Esophagus muscularis mucosa (tissue), 4 donors: Measurements from ENCODE around the gene TRIM71. TPM values are rescaled to one million over a fixed set of nuclear protein-coding genes. Genes with fewer than 3 reads are reported as not detected.

Source experiments
- DNase-seq: peaks from one replicate; pipeline ENCODE4 v3.0.0-alpha.2; 2017; ENCODE audit errors: extremely low spot score
- H3K27ac ChIP-seq, 4 donors: fragments of 200-600 bp; sonication (generic); replicated peaks in 1 of 4; 1 replicate in 3 of 4; 2 replicates in 1 of 4; pipeline ENCODE4 v1.5.1; 2016 to 2019; ENCODE audit warnings: mild to moderate bottlenecking in 1 of 4
- H3K27me3 ChIP-seq, 4 donors: fragments of 200-600 bp; sonication (generic); one replicate each; pipeline versions ENCODE4 v1.5.1 to v1.6.0; 2016 to 2019
- H3K36me3 ChIP-seq, 4 donors: fragments of 200-600 bp; sonication (generic); one replicate each; pipeline ENCODE4 v1.5.1; 2016 to 2019
- H3K4me1 ChIP-seq, 4 donors: fragments of 200-600 bp; sonication (generic); one replicate each; pipeline ENCODE4 v1.5.1; 2016 to 2019
- H3K4me3 ChIP-seq, 4 donors: fragments of 200-600 bp; sonication (generic); 1 replicate in 2 of 4; 2 replicates in 2 of 4; pipeline ENCODE4 v1.5.1; 2016 to 2019; ENCODE audit warnings: mild to moderate bottlenecking in 4 of 4, moderate library complexity in 1 of 4
- H3K9me3 ChIP-seq, 4 donors: fragments of 200-600 bp; sonication (generic); 1 replicate in 3 of 4; 2 replicates in 1 of 4; pipeline ENCODE4 v1.5.1; 2016 to 2019
- EP300 ChIP-seq: sonication (generic); formaldehyde crosslinking; IDR thresholded peaks from one replicate; pipeline ENCODE4 v1.6.1; 2017; ENCODE audit warnings: antibody characterized with exemption
- POLR2A ChIP-seq: fragments of 450-650 bp; IDR thresholded peaks from one replicate; pipeline ENCODE4 v1.6.1; 2017; ENCODE audit warnings: antibody characterized with exemption, moderate library complexity, mild to moderate bottlenecking, low read depth
- POLR2AphosphoS5 ChIP-seq, 2 donors: sonication (generic); formaldehyde crosslinking; IDR thresholded peaks; one replicate each; pipeline ENCODE4 v1.6.1; 2017; ENCODE audit warnings: antibody characterized with exemption in 2 of 2
- WGBS: methylation state at CpG from one replicate; pipeline ENCODE4 v1.1.5; 2018; 5-methylcytosine and 5-hydroxymethylcytosine counted together
- intact Hi-C: fragments of 100-400 bp; cut with DNase I; formaldehyde crosslinking; loops from one replicate; pipeline ENCODE4 v1.15.1; 2023
- total RNA-seq, 4 donors: library from RNA; depleted of rRNA; stranded (reverse); fragments of >200 nt; gene quantifications; one replicate each; pipeline versions ENCODE4 v1.1.0 to v1.2.1, GENCODE V29; 2016
- TF ChIP-seq, protein P1 (sequence below), 3 experiments: fragments of 200-600 bp in 2 of 3; fragments of 450-650 bp in 1 of 3; sonication (generic) in 2 of 3; IDR thresholded peaks; one replicate each; pipeline ENCODE4 v1.5.1; 2017 to 2019; ENCODE audit warnings: antibody characterized with exemption in 3 of 3, mild to moderate bottlenecking in 2 of 3, moderate library complexity in 1 of 3

TRIM71 gene
- total RNA-seq, 4 donors from 2014 or later, result not detected

GRCh38 chr3:32861681-32862080 is 43.9 kb downstream of the TRIM71 start:
- Histone ChIP-seq H3K4me1 (peaks cover 0 to 4% (median 0%) of the 10 kb centered on the region in 4 donors), H3K4me3 (no peak overlapping the region), H3K36me3 (no peaks in the 10 kb centered on the region), H3K27me3 (no peaks in the 10 kb centered on the region), H3K9me3 (no peaks in the 10 kb centered on the region), H3K27ac (no peak overlapping the region)
- DNase-seq, result no peak
- intact Hi-C loops, result no loop called here
- WGBS, result 82% methylated on average over 5 of the region's 5 CpGs
- TF ChIP-seq POLR2A (no peak), EP300 (no peak), POLR2AphosphoS5 (IDR thresholded peaks at IDR 0.05) (no peak)
- TF ChIP-seq, protein P1, sequence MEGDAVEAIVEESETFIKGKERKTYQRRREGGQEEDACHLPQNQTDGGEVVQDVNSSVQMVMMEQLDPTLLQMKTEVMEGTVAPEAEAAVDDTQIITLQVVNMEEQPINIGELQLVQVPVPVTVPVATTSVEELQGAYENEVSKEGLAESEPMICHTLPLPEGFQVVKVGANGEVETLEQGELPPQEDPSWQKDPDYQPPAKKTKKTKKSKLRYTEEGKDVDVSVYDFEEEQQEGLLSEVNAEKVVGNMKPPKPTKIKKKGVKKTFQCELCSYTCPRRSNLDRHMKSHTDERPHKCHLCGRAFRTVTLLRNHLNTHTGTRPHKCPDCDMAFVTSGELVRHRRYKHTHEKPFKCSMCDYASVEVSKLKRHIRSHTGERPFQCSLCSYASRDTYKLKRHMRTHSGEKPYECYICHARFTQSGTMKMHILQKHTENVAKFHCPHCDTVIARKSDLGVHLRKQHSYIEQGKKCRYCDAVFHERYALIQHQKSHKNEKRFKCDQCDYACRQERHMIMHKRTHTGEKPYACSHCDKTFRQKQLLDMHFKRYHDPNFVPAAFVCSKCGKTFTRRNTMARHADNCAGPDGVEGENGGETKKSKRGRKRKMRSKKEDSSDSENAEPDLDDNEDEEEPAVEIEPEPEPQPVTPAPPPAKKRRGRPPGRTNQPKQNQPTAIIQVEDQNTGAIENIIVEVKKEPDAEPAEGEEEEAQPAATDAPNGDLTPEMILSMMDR (IDR thresholded peaks at IDR 0.05), result no peak

DNA sequence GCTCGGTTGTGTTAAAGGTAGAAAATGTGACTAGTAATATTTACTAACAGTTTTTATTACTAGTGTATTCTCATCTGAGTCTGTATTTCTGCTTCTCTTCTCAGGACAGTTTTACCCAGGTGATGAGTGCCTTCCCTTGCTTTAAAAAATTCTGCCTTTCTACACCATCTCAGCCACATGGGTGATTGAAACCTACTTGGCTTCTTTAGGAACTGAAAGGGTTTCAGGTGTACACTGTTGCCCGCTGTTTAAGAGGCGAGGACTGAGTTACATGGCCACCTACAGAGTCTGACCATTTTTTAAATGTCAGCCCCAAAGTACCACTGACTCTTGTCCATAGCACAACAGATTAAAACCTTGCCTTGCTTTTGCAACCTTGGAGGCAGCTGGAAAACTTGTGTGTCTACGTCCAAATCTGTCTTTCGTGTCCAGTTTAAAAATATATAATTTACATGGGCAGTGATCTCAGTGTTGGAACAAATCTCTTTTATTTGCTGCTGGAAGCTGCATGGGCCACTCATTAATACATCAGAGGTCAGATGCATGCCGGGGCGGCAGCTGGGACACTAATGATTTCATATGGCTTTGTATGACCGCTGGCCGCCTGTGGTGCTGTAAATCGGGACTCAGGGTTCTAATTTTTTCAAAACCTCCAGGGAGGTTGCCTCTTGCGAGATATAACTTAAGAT is 44.6 kb downstream of the TRIM71 start:
- WGBS, result 78% methylated on average over 11 of the region's 11 CpGs
- Histone ChIP-seq H3K36me3 (no peaks in the 10 kb centered on the region), H3K9me3 (no peaks in the 10 kb centered on the region), H3K27ac (no peak overlapping the region), H3K4me1 (peaks cover 0 to 4% (median 0%) of the 10 kb centered on the region in 4 donors), H3K27me3 (no peaks in the 10 kb centered on the region), H3K4me3 (no peak overlapping the region)
- TF ChIP-seq POLR2A (no peak), POLR2AphosphoS5 (IDR thresholded peaks at IDR 0.05) (no peak), EP300 (no peak)
- TF ChIP-seq, protein P1 (IDR thresholded peaks at IDR 0.05), result no peak
- DNase-seq, result no peak
- intact Hi-C loops, result no loop called here

- H3K36me3 ChIP-seq, result no peaks in the 10 kb centered on the region
- no peak for DNase-seq
- WGBS, result 93% methylated on average over 5 of the region's 5 CpGs
- no peak overlapping the region for H3K27ac ChIP-seq
- TF ChIP-seq, protein P1 (IDR thresholded peaks at IDR 0.05), result no peak
- TF ChIP-seq POLR2A (no peak), EP300 (no peak), POLR2AphosphoS5 (IDR thresholded peaks at IDR 0.05) (no peak)
- no peaks in the 10 kb centered on the region for H3K9me3 ChIP-seq
- H3K27me3 ChIP-seq, result no peaks in the 10 kb centered on the region
- H3K4me3 ChIP-seq, result no peak overlapping the region
- peaks cover 0 to 4% (median 0%) of the 10 kb centered on the region in 4 donors for H3K4me1 ChIP-seq
- intact Hi-C loops, result no loop called here
Observed at GRCh38 chr3:32862936-32863487, 45.2 kb downstream of the TRIM71 start.

- H3K4me3 ChIP-seq, result no peak overlapping the region
- TF ChIP-seq EP300, result no peak
- TF ChIP-seq, protein P1 (IDR thresholded peaks at IDR 0.05), result no peak
- TF ChIP-seq POLR2AphosphoS5 (IDR thresholded peaks at IDR 0.05), result no peak
- no peak for TF ChIP-seq POLR2A
- no peaks in the 10 kb centered on the region for H3K36me3 ChIP-seq
- H3K27me3 ChIP-seq, result no peaks in the 10 kb centered on the region
- DNase-seq, result no peak
- 76% methylated on average over 6 of the region's 6 CpGs for WGBS
- intact Hi-C loops, result no loop called here
- peaks cover 0 to 4% (median 0%) of the 10 kb centered on the region in 4 donors for H3K4me1 ChIP-seq
- H3K9me3 ChIP-seq, result no peaks in the 10 kb centered on the region
- no peak overlapping the region for H3K27ac ChIP-seq
Observed at GRCh38 chr3:32865383-32865782, 47.6 kb downstream of the TRIM71 start.
